Adrenal gland (tissue), 12 donors: ENCODE results near the gene UFD1. TPM values are rescaled to one million over a fixed set of nuclear protein-coding genes. Genes with fewer than 3 reads are reported as not detected.

Source experiments
- DNase-seq, 7 donors: peaks; one replicate each; pipeline ENCODE4 v3.0.0-alpha.2; 2019 to 2020
- H3K27ac ChIP-seq, 5 donors: fragments of 200-600 bp; sonication (generic) in 4 of 5; 1 replicate in 3 of 5; 2 replicates in 2 of 5; pipeline versions ENCODE4 v1.5.1 to v1.8.0; 2016 to 2020; ENCODE audit warnings: mild to moderate bottlenecking in 1 of 5
- H3K27me3 ChIP-seq: fragments of 200-600 bp; 2 replicates; pipeline ENCODE4 v1.8.0; 2021
- H3K36me3 ChIP-seq, 2 donors: fragments of 200-600 bp; replicated peaks in 1 of 2; 1 replicate in 1 of 2; 2 replicates in 1 of 2; pipeline versions ENCODE4 v1.5.1 to v1.8.0; 2018 to 2022
- H3K4me1 ChIP-seq, 2 donors: fragments of 200-600 bp; replicated peaks in 1 of 2; 1 replicate in 1 of 2; 2 replicates in 1 of 2; pipeline versions ENCODE4 v1.5.1 to v1.8.0; 2018 to 2021
- H3K4me3 ChIP-seq, 4 donors: fragments of 200-600 bp; sonication (generic) in 3 of 4; one replicate each; pipeline ENCODE4 v1.5.1; 2016 to 2018
- H3K9me3 ChIP-seq, 3 donors: fragments of 200-600 bp; sonication (generic) in 1 of 3; replicated peaks in 1 of 3; 1 replicate in 2 of 3; 2 replicates in 1 of 3; pipeline versions ENCODE4 v1.5.1 to v1.8.0; 2016 to 2021
- POLR2A ChIP-seq, 2 donors: fragments of 450-650 bp; IDR thresholded peaks; one replicate each; pipeline ENCODE4 v1.6.1; 2017; ENCODE audit warnings: antibody characterized with exemption in 2 of 2, mild to moderate bottlenecking in 2 of 2, moderate library complexity in 1 of 2
- WGBS, 4 donors: extraction: QIAGEN DNeasy Blood & Tissue Kit in 2 of 4; methylation state at CpG; one replicate each; pipeline versions ENCODE4 v1.1.5 to v1.1.7; 2013 to 2017; 5-methylcytosine and 5-hydroxymethylcytosine counted together
- intact Hi-C, 2 donors: fragments of 100-400 bp; cut with DNase I; formaldehyde crosslinking; loops; one replicate each; pipeline versions ENCODE4 v1.14.1 to v1.15.0; 2022 to 2023
- polyA plus RNA-seq, 3 donors: library from polyadenylated mRNA; stranded (reverse); fragments of 200-250 nt in 2 of 3; fragments of 350-450 nt in 1 of 3; fragmentation: Illumina TruSeq in 1 of 3; extraction: RNeasy Lipid Tissue Mini Kit (QIAGEN cat#74804) in 1 of 3; gene quantifications; one replicate each; pipeline ENCODE4 v1.2.3, GENCODE V29; 2013 to 2014
- total RNA-seq, 9 donors: library from RNA; depleted of rRNA in 4 of 9; stranded (reverse); fragments of >200 nt in 4 of 9; fragments of 120-200 nt in 1 of 9; fragmentation: NEBNext Ultra II Directional in 1 of 9; extraction: Animal tissue kit (Norgen Biotek cat#: 25700) in 1 of 9; gene quantifications; one replicate each; pipeline versions ENCODE4 v1.1.0 to v1.2.4, GENCODE V29; 2013 to 2023
- TF ChIP-seq, protein P1 (sequence below), 6 experiments: fragments of 450-650 bp in 4 of 6; fragments of 200-600 bp in 2 of 6; sonication (generic) in 1 of 6; IDR thresholded peaks; 1 replicate in 5 of 6; 2 replicates in 1 of 6; pipeline versions ENCODE4 v1.5.1 to v1.8.0; 2016 to 2021; ENCODE audit warnings: antibody characterized with exemption in 6 of 6, mild to moderate bottlenecking in 2 of 6, moderate library complexity in 1 of 6
- donor health status: healthy with polysubstance abuse.
- donor health status: Bipolar disorder and iron deficiency.
- donor health status: DM: yes; HTN: yes; CAD: no.
- donor health status: DM: no; HTN: no; CAD: no.
- donor health status: DM: no; HTN: no; CAD: no.
- donor health status: DM: yes; HTN: yes; CAD: no.

UFD1 gene
- total and polyA plus RNA-seq, 12 donors: 20.1 to 128 (median 45.6) TPM

GRCh38 chr22:19503869-19504268 is 24.9 kb upstream of the UFD1 start:
- no peak overlapping the region for H3K27ac ChIP-seq
- no peaks in the 10 kb centered on the region for H3K9me3 ChIP-seq
- no peaks in the 10 kb centered on the region for H3K27me3 ChIP-seq
- TF ChIP-seq POLR2A (IDR thresholded peaks at IDR 0.05): no peak
- TF ChIP-seq, protein P1, sequence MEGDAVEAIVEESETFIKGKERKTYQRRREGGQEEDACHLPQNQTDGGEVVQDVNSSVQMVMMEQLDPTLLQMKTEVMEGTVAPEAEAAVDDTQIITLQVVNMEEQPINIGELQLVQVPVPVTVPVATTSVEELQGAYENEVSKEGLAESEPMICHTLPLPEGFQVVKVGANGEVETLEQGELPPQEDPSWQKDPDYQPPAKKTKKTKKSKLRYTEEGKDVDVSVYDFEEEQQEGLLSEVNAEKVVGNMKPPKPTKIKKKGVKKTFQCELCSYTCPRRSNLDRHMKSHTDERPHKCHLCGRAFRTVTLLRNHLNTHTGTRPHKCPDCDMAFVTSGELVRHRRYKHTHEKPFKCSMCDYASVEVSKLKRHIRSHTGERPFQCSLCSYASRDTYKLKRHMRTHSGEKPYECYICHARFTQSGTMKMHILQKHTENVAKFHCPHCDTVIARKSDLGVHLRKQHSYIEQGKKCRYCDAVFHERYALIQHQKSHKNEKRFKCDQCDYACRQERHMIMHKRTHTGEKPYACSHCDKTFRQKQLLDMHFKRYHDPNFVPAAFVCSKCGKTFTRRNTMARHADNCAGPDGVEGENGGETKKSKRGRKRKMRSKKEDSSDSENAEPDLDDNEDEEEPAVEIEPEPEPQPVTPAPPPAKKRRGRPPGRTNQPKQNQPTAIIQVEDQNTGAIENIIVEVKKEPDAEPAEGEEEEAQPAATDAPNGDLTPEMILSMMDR (IDR thresholded peaks at IDR 0.05): no peak
- H3K36me3 ChIP-seq: no peaks in the 10 kb centered on the region
- intact Hi-C loops: no loop called here
- 95 to 97% (median 95%) methylated on average over 8 to 9 of the region's 9 CpGs for WGBS, 4 donors
- H3K4me3 ChIP-seq: no peak overlapping the region
- DNase-seq: no peak
- no peaks in the 10 kb centered on the region for H3K4me1 ChIP-seq

DNA sequence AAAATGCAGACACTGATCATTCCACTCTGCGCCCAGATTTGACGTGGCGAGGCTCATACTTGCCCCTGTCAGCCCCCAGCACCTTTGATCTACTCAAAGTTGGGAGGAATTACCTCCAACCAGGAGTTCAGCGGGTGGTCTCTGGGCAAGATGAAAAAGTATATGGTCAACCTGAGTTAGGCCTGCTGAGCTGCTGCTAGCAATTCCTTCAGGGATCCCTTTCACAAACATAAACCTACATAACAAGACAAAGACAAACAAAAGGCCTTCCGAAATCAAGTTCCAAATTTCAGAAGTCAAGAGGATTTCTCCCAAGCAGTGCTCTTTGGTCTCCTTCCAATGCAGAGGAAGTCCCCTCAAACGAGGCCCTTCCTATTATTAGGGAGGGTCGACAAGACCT is 24.4 kb upstream of the UFD1 start:
- Histone ChIP-seq H3K4me3 (no peak overlapping the region), H3K9me3 (no peaks in the 10 kb centered on the region), H3K4me1 (no peaks in the 10 kb centered on the region), H3K27ac (no peak overlapping the region), H3K27me3 (no peaks in the 10 kb centered on the region), H3K36me3 (no peaks in the 10 kb centered on the region)
- 84 to 89% (median 88%) methylated on average over 7 of the region's 7 CpGs for WGBS, 4 donors
- TF ChIP-seq, protein P1 (IDR thresholded peaks at IDR 0.05): no peak
- no peak for TF ChIP-seq POLR2A (IDR thresholded peaks at IDR 0.05)
- intact Hi-C loops: no loop called here
- DNase-seq: no peak

DNA sequence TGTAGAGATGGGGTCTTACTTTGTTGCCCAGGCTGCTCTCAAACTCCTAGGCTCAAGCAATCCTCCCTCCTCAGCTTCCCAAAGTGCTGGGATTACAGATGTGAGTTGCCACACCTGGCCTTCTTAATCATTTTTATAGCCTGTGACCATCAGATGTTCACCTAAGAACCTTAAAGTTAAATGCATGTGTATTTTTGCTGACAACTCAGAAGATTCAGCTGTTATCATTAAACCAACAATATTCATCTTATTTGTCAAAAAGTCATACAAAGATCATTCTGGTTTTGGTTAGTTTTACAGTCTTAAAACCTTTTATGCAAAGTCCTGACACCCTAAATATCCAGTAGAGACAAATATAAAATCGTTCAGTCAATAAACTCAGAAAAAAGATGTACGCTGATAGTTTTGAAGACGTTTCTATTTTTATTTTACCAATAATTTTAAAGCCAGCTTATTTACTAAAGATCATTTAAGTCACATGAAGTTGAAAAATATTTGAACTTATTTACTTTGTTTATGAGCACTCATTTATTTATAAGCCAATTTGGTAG is 23.0 kb upstream of the UFD1 start:
- intact Hi-C loops: no loop called here
- Histone ChIP-seq H3K9me3 (no peaks in the 10 kb centered on the region), H3K27ac (no peak overlapping the region), H3K36me3 (no peaks in the 10 kb centered on the region), H3K4me3 (no peak overlapping the region), H3K4me1 (no peaks in the 10 kb centered on the region), H3K27me3 (no peaks in the 10 kb centered on the region)
- DNase-seq: no peak
- TF ChIP-seq, protein P1 (IDR thresholded peaks at IDR 0.05): no peak
- no peak for TF ChIP-seq POLR2A (IDR thresholded peaks at IDR 0.05)
- whole genome bisulfite sequencing, 4 donors: 88 to 91% (median 89%) methylated on average over 3 of the region's 3 CpGs

- no peaks in the 10 kb centered on the region for H3K4me1 ChIP-seq
- H3K4me3 ChIP-seq: no peak overlapping the region
- WGBS, 4 donors: 89 to 100% (median 97%) methylated on average over 1 to 4 of the region's 4 CpGs
- H3K9me3 ChIP-seq: no peaks in the 10 kb centered on the region
- H3K36me3 ChIP-seq: no peaks in the 10 kb centered on the region
- H3K27me3 ChIP-seq: no peaks in the 10 kb centered on the region
- H3K27ac ChIP-seq: no peak overlapping the region
- no peak for DNase-seq
- intact Hi-C loops: loop anchor here in 1 of 2 donors (5.0 kb wide), 1 partner anchor 207 kb away; no protein-coding TSS in a partner anchor
- TF ChIP-seq, protein P1 (IDR thresholded peaks at IDR 0.05): no peak
- no peak for TF ChIP-seq POLR2A (IDR thresholded peaks at IDR 0.05)
Measured at GRCh38 chr22:19499880-19500242, 20.9 kb upstream of the UFD1 start.
